MV-4-11 (cell line): ENCODE results near the gene MOSMO.
A peak's percentile ranks its signal among the peaks of the same experiment; 100 is the strongest.
"Not testable (repeated sequence)": the region's sequence is repeated elsewhere in the genome, so short reads cannot be mapped to it uniquely, and the experiment has no call there.

Experiments
- DNase-seq: peaks from one replicate; lab custom pipeline; 2025; lab: John Stamatoyannopoulos, UW

The MOSMO gene

DNA sequence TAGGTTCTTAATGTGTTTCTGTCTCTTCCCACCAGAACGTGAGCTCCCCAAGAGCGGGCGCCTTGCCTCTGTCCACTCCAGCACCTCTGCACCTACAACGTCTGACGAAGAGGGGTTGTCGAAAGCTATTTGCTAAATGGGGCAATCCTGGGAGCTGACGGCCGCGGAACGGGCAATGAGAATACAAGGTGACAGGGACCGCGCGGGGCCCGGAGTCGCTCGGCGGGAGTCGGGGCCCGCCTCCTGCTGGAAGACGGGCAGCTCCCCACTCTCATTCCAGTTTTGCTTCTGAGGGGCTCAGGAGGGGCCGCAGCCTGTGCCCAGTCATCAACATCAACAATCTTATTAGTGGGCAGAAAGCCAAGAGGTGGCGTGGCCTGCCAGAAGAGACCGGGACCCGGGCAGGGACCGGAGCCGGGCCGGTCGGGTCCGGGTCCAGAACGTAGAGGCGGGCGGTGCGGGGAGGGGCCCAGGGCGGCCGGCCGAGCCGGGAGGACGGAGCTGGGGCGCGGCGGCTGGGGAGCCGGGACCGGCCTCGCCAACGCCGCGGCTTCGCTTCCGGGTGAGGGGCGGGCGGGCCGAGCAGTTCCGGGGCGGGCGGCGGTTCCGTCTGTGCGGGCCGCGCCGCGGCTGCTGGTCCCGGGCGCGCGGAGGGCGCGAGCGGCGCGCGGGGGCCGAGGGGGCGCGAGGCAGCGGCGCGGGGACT lies at the start of gene MOSMO:
MOSMO (plus strand) TSS at position 603 of the 706 bp plus-strand sequence. CDS start 191 bp downstream, outside the sequence.
- peak; percentile 8 for DNase-seq

DNA sequence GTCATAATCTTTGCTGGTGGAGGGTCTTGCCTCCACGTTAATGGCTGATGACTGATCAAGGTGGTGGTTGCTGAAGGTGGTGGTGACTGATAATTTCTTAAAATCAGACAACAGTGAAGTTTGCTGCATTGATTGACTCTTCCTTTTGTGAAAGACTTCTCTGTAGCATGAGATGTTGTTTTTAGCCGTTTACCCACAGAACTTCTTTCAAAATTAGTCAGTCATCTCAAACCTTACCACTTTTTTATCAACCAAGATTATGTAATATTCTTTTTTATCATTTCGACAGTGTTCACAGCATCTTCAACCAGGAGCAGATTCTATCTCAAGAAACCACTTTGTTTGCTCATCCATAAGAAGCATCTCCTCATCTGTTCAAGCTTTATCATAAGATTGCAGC lies 48.9 kb upstream of the MOSMO start:
- peak; percentile 34 for DNase-seq

DNA sequence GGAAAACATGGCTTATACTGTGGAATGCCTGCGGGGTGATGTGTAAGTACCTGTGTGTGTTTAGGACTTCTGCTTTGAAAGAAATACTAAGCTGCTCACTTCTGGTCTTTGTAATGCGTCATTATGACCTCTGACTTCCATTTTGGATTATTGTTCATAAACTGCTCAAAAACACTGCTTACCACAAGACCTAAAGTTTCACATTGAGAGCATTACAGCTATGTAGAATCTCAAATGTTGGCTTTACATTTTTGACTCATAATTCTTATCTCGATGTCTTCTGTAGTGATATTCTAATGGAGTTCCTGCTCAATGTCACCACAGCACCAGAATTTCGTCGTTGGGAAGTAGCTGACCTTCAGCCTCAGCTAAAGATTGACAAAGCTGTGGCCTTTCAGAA lies 45.4 kb upstream of the MOSMO start:
- DNase-seq: no peak

DNA sequence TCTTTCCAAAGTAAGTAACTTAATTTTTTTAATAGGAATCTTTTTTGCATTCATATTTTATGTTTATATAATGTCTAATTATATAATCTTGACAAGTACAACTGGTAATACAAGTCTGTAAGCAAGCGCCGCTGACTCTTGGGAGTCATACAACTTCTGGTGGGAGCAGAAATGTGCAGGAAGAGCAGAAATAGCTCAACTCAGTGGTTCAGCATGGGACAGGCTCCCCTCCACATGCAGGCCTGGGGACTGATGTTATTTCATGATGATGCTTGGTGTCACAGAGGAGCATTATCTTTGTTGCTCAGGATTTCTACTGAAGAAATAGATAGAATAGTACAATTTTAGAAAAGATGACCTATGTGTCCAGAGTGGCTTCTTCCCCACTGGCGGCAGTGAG lies 44.0 kb upstream of the MOSMO start:
- no peak for DNase-seq

DNA sequence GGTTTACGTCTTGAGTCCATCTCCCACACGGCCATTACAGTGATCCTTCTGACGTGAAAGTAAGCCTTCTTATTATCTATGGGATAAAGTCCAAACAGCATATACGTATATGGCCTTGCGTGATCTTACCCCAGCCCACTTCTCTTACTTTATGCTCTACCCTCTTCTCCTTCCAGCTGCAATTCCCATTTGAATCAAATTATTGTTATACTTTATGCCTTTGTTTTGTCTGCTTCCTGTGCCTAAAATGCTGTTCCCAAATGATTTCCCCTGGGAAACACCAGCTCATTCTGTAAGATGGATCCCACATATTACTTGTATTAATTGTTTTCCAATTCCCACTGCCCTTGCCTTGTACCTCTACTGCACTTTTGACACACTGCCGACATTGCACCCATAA lies 43.6 kb upstream of the MOSMO start:
- no peak for DNase-seq

DNA sequence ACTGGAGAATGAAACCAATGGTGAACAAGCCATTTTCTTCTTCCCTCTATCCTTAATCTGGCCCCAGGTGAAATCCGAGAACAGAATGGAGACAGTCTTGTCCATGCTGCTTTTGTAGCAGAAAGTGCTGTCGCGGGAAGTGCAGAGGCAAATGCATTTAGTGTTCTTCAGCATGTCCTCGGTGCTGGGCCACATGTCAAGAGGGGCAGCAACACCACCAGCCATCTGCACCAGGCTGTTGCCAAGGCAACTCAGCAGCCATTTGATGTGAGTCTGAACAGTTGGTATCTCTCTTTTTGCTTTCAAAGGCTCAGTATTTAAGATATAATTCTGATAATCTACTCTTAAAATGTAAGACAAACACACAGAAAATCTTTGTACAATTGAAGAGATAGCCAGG lies 36.1 kb upstream of the MOSMO start:
- DNase-seq: no peak

DNA sequence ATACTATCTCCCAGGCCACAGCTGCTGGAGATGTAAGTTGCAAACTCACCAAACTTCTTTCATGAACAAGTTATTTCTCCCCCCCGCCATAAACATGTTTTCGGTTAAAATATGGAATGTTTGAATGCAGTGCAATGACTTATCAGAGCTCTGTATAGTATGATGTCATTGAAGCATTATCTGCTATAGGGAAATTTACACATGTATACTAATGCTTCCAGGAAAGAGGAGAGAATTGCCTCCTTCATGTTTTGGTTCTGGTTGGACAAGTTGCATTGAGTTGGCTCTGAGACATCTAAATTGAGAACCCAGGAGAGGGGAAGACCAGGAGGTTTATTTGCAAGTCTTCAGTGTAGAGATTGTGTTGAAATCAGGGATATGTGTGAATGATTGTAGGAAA lies 34.0 kb upstream of the MOSMO start:
- no peak for DNase-seq

DNA sequence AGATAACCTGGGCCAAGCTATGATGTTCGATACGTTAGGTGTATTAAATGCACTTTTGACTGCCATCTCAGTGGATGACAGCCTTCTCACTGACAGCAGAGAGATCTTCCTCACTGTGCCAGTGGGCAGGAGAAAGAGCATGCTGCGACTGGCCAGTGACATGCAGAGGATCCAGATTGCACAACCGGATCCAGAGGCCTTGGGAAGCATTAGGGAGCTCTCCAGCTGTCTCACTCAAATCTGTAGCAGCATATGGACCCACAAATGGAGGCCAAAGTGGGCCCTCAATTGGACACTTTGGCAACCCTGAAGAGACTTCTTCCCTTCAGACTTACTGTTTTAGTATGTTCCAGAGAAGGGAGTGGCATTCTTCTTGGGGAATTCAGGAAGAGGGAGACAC lies 27.9 kb upstream of the MOSMO start:
- no peak for DNase-seq

DNA sequence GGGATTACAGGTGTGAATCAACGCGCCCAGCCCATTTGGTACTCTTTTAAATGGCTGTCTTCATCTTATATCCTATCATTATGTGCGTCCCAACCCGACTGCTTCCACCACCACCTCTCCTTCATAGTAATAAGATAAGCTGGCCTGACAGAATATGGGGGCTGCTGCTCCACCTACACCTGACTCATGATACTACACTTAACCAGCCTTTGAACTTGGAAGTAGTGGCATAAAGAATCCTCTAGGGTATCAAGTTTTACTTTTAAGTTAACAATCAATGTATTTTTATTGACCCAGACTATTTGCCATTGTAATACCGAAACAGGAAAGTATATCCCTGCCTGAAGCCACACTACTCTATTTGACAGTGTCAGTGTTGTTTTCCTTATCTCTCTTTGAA lies 25.8 kb upstream of the MOSMO start:
- DNase-seq: no peak

DNA sequence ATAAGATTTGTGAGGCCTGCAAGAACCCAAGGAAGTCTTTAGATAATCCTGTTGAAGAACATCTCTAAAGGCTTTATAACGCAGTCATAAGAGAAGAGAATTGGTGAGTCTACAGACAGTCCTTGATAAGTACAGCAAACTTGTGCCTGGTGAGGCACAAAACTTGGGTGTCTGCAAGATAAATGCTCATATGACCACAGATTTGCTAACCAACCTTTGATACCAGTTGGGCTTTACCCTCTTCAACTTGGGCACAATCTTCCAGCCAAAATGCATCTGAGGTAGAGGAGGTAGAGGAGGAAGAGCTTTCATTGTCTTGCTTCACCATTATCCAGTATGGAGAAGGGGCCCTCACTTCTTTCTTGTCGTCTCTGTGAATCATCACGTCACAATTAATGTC lies 23.8 kb upstream of the MOSMO start:
- no peak for DNase-seq

DNA sequence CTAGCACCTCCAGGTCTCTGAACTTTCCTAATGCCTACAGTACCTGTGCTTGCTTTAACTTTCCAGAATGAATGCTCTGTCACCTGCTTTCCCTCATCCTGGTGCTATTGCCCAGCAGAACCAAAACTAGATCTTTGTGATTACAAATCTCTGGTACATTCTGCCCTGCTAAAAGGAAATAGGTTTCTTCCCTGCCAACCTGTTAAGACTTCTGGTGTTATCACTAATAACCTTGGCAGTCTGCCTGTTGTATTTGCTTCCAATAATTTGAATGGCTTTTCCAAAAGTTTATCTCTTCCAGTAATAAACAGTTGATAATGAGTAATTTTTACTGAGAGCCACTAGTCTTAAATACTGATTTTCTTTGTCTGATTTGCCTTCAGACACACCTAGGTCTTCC lies 22.4 kb upstream of the MOSMO start:
- DNase-seq: no peak

DNA sequence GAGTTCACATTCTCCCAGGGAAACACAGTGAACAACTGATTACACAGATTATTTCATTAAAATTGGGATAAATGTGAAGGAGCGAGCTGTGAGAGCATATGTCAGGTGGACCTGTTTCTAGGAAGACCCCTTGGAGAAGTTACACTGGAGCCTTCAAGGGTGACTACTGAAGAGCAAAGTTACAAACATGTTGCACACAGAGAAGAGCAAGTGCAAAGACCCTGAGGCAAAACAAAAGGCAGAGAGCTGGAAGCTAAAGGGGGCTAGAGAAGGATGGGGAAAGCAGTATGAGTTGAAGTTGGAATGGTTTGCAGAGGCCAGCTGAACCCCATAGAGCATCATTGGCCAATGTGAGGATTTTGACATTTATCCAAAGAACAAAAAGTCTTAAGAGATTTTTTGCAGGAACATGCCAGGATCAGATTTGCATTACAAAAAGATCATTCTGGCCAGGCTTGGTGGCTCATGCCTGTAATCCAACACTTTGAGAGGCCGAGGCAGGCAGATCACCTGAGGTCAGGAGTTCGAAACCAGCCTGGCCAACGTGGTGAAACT lies 21.1 kb upstream of the MOSMO start:
- DNase-seq: no peak

DNA sequence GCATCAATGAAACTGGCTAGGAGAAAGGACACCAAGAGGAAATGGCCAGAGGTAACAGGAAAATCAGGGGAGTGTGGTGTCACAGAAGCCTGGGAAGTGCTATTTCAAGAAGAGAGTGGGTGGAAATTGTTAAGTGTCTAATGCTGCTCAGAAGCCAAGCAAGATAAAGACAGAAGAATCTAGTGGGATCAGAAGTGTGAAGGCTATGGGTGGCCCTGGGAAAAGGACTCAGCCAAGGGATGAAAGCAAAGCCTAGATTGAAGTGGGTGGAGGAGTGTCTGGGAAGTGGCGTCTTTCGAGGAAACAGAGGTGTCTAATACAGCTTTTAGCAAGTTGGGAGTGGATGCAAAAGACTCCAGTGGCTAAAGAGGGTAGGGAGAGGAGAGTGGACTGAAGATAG lies 20.4 kb upstream of the MOSMO start:
- DNase-seq: no peak

DNA sequence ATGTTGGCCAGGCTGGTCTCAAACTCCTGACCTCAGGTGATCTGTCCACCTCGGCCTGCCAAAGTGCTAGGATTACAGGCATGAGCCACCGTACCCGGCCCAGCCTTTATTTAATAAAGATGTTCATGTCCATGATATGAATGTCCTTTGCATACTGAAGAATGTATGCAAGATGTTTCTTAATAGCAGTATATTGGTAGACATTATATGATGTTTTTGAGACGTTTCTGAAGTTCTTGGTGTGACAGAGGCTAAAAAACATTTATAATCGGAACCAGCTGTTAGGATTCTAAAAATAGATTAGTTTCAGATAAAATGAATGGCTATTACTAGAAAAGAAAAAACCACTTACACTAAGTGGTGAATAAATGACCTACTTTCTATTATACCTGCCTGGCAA lies 18.8 kb upstream of the MOSMO start:
- DNase-seq: no peak

DNA sequence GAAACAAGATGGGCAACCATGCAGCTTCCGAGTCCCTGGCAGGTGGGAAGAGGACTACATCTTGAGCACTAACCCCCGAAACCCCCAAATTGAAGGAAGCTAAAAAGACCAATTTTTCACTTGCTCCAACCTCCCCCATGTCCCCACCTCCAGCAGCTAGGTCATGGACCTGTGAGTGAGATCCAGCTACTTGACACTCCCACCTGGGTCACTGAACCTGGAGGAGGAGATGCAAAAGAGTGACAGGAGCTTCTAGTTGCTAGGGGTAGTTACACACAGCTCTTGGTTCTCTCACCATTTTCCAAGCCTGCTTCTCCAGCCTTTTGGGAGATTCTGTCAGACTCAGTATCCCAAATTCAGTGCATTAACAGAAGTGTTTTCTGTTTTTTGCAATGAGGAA lies 18.2 kb upstream of the MOSMO start:
- DNase-seq: no peak

DNA sequence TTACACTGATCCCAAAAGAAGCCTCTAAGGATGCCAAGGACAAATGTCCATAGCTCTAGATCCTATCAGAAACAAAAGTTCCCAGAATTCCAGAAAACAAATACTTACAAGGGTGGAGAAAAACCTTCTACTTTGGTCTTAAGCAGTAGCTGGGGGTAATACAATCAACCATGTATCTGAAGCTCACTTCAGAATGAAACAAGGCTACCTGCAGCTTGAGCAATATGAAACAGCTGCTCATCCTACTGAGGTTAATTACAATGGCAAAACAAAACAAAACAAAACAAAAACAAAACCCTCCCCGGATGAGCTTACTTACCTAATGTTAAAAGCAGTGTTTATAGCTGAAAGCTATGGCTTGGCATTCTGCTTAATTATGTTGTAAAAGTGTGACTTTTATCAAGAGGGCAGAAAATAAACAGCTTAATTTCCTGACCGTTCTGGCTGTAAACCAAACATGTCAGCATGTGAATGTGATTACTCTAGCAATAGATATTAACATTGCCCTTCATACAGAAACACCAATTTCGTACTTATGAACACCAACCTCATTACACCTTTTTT lies 17.4 kb upstream of the MOSMO start:
- DNase-seq: no peak

DNA sequence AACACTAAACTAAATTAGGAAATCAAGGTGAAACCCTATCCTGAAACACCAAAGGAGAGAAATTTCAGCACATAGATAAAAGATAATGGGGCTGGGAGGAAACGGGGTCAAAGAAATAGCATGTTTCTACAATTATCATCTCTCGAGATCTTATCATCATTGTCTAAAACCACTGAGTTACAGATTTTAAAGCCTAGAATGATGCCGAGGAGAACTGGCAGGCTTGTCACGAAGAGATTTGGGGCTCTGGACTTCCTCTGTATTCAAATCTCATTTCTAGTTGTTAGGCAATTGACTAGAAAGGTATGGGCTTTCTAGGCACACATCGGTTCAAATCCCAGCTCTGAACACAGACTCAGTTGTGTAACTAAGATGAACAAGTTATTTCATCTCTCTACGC lies 16.3 kb upstream of the MOSMO start:
- DNase-seq: no peak

DNA sequence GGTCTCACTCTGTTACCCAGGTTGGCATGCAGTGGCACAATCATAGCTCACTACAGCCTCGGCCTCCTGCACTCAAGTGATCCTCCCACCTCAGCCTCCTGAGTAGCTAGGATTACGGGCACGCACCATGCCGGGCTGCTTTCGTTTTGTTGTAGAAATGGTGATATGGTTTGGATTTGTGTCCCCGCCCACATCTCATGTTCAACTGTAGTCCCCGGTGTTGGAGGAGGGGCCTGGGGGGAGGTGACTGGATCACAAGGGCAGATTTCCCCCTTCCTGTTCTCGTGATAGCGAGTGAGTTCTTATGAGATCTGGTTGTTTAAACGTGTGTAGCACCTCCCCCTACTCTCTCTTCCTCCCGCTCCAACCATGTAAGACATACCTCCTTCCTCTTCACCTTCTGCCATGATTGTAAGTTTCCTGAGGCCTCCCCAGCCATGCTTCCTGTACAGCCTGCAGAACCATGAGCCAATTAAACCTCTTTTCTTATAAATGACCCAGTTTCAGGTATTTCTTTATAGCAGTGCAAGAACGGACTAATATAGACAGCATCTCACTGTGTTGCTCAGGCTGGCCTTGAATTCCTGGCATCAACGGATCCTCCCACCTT lies 12.9 kb upstream of the MOSMO start:
- no peak for DNase-seq

DNA sequence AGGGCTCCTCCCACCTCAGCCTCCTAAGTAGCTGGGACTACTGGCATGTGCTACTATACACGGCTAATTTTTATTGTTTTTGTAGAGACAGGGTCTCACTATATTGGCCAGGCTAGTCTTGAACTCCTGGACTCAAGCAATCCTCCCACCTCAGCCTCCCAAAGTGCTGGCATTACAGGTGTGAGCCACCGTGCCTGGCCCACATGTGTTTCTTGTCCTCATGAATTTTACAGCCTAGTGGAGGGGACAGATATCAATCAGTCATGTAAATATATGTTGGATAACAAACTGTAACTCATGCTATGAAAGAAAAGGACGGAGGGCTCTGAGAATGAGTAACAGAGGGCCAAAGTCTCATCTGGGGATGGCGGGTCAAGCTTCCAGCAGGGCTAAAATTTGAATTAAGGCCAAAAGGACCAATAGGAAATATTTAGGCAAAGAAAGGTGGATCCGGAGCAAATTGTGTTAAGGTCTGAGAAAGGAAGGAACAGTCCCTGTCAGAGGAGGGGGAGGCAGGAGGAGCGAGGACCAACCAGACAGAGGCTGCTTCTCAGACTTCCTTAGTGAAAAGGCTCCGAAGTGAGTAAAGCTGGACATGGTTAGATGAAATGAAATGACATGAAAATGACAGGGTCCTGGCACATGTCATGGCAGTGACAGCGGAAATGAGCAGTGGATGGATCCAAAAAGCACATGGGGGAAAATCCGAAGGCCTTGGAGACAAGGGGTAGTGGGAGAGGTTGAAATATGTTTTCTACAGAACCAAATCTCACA lies 10.8 kb upstream of the MOSMO start:
- DNase-seq: no peak

DNA sequence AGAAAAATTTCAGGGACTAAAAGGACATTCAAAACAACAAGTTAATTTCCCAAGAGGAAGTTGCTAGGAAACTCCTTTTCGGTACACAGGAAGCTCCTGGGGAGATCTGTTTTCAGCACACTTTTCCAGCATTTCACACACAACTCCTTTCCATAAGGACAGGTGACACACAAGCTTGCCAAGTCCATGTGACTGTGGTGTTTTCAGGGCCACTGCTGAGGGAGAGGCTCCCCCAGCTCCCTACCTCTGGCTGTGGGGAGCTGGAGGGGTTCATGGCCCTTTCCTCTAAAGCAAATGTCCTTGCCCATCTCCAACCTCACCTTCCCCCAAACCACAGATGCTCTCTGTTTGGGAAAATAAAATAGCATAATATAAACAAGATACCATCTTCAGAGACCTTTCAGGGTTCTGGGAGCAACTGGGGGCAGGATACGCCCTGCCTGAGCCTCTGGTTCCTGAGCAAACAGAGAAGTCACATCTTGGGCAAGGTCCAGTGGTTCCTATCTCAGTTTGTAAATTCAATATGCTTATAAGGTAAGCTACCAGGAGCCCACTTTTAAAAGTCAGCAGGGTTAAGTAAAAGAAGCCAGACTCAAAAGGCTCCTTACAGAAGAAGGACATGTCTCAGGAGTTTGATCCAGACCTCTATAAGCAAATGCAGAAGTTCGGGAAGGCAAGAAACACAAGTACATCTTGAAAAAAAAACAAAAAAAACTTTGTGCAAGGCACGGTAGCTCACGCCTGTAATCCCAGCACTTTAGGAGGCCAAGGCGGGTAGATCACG lies 10.0 kb upstream of the MOSMO start:
- no peak for DNase-seq

DNA sequence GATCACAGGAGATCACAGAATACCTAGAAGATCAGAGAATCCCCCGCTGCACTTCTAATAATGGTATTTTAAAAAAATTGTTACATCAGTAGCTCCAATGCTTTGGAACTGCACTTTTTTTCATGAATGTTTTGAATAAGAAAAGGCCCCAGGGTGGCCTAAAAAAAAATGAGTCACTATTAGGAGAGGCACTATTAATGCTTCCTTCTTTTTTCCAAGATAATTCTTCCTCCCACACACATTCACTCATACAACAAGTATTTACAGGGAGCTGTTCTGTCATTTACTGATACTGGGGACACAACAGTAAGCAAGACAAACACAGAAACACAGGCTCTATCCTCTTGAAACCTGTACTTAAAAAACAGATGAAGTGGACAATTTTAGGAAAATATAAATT lies 6.3 kb upstream of the MOSMO start:
- no peak for DNase-seq

DNA sequence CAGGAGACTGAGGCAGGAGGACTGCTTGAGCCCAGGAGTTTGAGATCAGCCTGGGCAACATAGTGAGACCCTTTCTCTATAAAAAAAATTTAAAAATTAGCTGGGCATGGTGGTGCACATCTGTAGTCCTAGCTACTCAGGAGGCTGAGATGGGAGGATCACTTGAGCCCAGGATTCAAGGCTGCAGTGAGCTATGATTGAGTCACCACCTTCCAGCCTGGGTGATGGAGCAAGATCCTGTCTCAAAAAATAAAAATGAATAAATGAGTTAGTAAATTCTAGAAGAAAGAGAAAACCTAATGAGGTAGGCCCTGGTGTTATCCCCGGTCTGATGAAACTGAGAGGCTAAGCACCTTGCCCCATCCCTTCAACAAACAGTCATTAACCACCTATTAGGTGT lies 5.9 kb upstream of the MOSMO start:
- DNase-seq: not testable (repeated sequence)
